Neutrophil (primary cell): ENCODE results near the gene HRH1.

Experiments
- H3K27ac ChIP-seq: fragments of 200-600 bp; sonication (generic); 2 replicates; pipeline ENCODE4 v1.5.1; 2016; ENCODE audit warnings: mild to moderate bottlenecking, moderate library complexity
- H3K27me3 ChIP-seq: fragments of 200-600 bp; sonication (generic); 2 replicates; pipeline ENCODE4 v1.6.0; 2016; ENCODE audit warnings: mild to moderate bottlenecking
- H3K36me3 ChIP-seq: fragments of 200-600 bp; sonication (generic); 2 replicates; pipeline ENCODE4 v1.5.1; 2017
- H3K4me1 ChIP-seq, 2 experiments: fragments of 200-600 bp in 1 of 2; sonication (generic) in 1 of 2; 1 replicate in 1 of 2; 2 replicates in 1 of 2; pipeline versions ENCODE4 v1.5.1 to v1.6.1; 2013 to 2016; ENCODE audit warnings: low read depth in 1 of 2, low read length in 1 of 2, mild to moderate bottlenecking in 1 of 2, moderate library complexity in 1 of 2; ENCODE audit not compliant: control insufficient read depth in 1 of 2, insufficient read depth in 1 of 2
- H3K4me3 ChIP-seq, 2 experiments: fragments of 200-600 bp in 1 of 2; sonication (generic) in 1 of 2; 1 replicate in 1 of 2; 2 replicates in 1 of 2; pipeline ENCODE4 v1.5.1; 2013 to 2016; ENCODE audit warnings: low read depth in 1 of 2, low read length in 1 of 2, mild to moderate bottlenecking in 1 of 2, moderate library complexity in 1 of 2
- H3K9me3 ChIP-seq: fragments of 200-600 bp; sonication (generic); 2 replicates; pipeline ENCODE4 v1.5.1; 2016
- TF ChIP-seq, protein P1 (sequence below): fragments of 200-600 bp; sonication (generic); IDR thresholded peaks from 2 replicates; pipeline ENCODE4 v1.5.1; 2016; ENCODE audit warnings: antibody characterized with exemption

Gene HRH1

GRCh38 chr3:11144996-11145395 lies 9.3 kb upstream of the HRH1 start:
- Histone ChIP-seq H3K27ac (no peak overlapping the region), H3K27me3 (peaks cover 37% of the 10 kb centered on the region), H3K4me1 (peaks cover 7% of the 10 kb centered on the region in 2 experiments), H3K4me3 (no peak overlapping the region), H3K9me3 (no peaks in the 10 kb centered on the region), H3K36me3 (no peaks in the 10 kb centered on the region)
- TF ChIP-seq, protein P1, sequence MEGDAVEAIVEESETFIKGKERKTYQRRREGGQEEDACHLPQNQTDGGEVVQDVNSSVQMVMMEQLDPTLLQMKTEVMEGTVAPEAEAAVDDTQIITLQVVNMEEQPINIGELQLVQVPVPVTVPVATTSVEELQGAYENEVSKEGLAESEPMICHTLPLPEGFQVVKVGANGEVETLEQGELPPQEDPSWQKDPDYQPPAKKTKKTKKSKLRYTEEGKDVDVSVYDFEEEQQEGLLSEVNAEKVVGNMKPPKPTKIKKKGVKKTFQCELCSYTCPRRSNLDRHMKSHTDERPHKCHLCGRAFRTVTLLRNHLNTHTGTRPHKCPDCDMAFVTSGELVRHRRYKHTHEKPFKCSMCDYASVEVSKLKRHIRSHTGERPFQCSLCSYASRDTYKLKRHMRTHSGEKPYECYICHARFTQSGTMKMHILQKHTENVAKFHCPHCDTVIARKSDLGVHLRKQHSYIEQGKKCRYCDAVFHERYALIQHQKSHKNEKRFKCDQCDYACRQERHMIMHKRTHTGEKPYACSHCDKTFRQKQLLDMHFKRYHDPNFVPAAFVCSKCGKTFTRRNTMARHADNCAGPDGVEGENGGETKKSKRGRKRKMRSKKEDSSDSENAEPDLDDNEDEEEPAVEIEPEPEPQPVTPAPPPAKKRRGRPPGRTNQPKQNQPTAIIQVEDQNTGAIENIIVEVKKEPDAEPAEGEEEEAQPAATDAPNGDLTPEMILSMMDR: no peak

GRCh38 chr3:11145888-11146287 lies 8.4 kb upstream of the HRH1 start:
- Histone ChIP-seq H3K4me1 (no peaks in the 10 kb centered on the region), H3K4me3 (no peak overlapping the region), H3K9me3 (no peaks in the 10 kb centered on the region), H3K27ac (no peak overlapping the region), H3K36me3 (no peaks in the 10 kb centered on the region), H3K27me3 (peaks cover 40% of the 10 kb centered on the region)
- TF ChIP-seq, protein P1: no peak

- TF ChIP-seq, protein P1: no peak
- Histone ChIP-seq H3K27me3 (peaks cover 51% of the 10 kb centered on the region), H3K9me3 (no peaks in the 10 kb centered on the region), H3K36me3 (no peaks in the 10 kb centered on the region), H3K4me3 (no peak overlapping the region), H3K27ac (no peak overlapping the region), H3K4me1 (no peaks in the 10 kb centered on the region)
Observed at GRCh38 chr3:11146773-11147660, 7.3 kb upstream of the HRH1 start.

- Histone ChIP-seq H3K36me3 (no peaks in the 10 kb centered on the region), H3K4me1 (peaks cover 8 to 12% of the 10 kb centered on the region in 2 experiments), H3K4me3 (no peak overlapping the region), H3K9me3 (no peaks in the 10 kb centered on the region), H3K27me3 (peaks cover 81% of the 10 kb centered on the region), H3K27ac (no peak overlapping the region)
- TF ChIP-seq, protein P1: no peak
Observed at GRCh38 chr3:11150256-11150655, 4.0 kb upstream of the HRH1 start.

- TF ChIP-seq, protein P1: no peak
- peaks cover 10 to 15% of the 10 kb centered on the region in 2 experiments for H3K4me1 ChIP-seq
- no peak overlapping the region for H3K4me3 ChIP-seq
- no peaks in the 10 kb centered on the region for H3K36me3 ChIP-seq
- no peaks in the 10 kb centered on the region for H3K9me3 ChIP-seq
- no peak overlapping the region for H3K27ac ChIP-seq
- peaks cover 84% of the 10 kb centered on the region for H3K27me3 ChIP-seq
Observed at GRCh38 chr3:11152301-11152700, 2.0 kb upstream of the HRH1 start.
